IMR-90 (cell line): ENCODE data around the gene RNF166. TPM values are rescaled to one million over a fixed set of nuclear protein-coding genes. Genes with fewer than 3 reads are reported as not detected.

Experiments used
- ATAC-seq: fragments of 200-7000 bp; cut with Tn5 transposase; 2 replicates; pipeline ENCODE4 v1.9.1; 2020; ENCODE audit warnings: low read depth, mild to moderate bottlenecking, moderate library complexity
- BruUV-seq: library from RNA; stranded (reverse); fragments of 400-500 nt; replicated peaks from 2 replicates; lab custom pipeline; 2021; lab: Mats Ljungman, UMichigan
- CTCF ChIA-PET: fragments of 300-600 bp; formaldehyde crosslinking; extraction: SDS; loops from one replicate; lab custom pipeline; 2021; ENCODE audit warnings: antibody characterized with exemption; lab: Yijun Ruan, JAX
- POLR2A ChIA-PET: fragments of 300-600 bp; sonication (Branson Sonifier 250); formaldehyde crosslinking; loops from one replicate; lab custom pipeline; 2022; ENCODE audit warnings: antibody characterized with exemption; ENCODE audit not compliant: unreplicated experiment; lab: Charles Lee
- DNase-seq: peaks from one replicate; pipeline ENCODE4 v3.0.0; 2013
- H2AFZ ChIP-seq: replicated peaks from 2 replicates; pipeline ENCODE3; 2013; ENCODE audit warnings: low read length, mild to moderate bottlenecking; ENCODE audit not compliant: poor library complexity
- H2AK5ac ChIP-seq: 2 replicates; pipeline ENCODE4 v1.6.1; 2013; ENCODE audit warnings: low read depth, low read length, inconsistent platforms
- H2AK9ac ChIP-seq: replicated peaks from 2 replicates; pipeline ENCODE3; 2013; ENCODE audit warnings: mild to moderate bottlenecking, low read depth, low read length, moderate library complexity; ENCODE audit not compliant: poor library complexity
- H2BK120ac ChIP-seq: 2 replicates; pipeline ENCODE4 v1.6.1; 2013; ENCODE audit warnings: low read depth, low read length, inconsistent platforms
- H2BK15ac ChIP-seq: 3 replicates; pipeline ENCODE4 v1.6.1; 2013; ENCODE audit warnings: low read depth, low read length, inconsistent platforms
- H2BK20ac ChIP-seq: 2 replicates; pipeline ENCODE4 v1.6.1; 2013; ENCODE audit warnings: low read depth, mild to moderate bottlenecking, inconsistent platforms, low read length, moderate library complexity
- H2BK5ac ChIP-seq: 2 replicates; pipeline ENCODE4 v1.6.1; 2013; ENCODE audit warnings: mild to moderate bottlenecking, low read depth, low read length, inconsistent platforms; ENCODE audit not compliant: poor library complexity, severe bottlenecking
- H3K14ac ChIP-seq: replicated peaks from 2 replicates; pipeline ENCODE4 v1.6.1; 2013; ENCODE audit warnings: low read depth, low read length, inconsistent platforms
- H3K18ac ChIP-seq: 2 replicates; pipeline ENCODE4 v1.6.1; 2013; ENCODE audit warnings: low read depth, low read length, control low read depth
- H3K23ac ChIP-seq: 2 replicates; pipeline ENCODE4 v1.6.1; 2013; ENCODE audit warnings: low read depth, low read length, inconsistent platforms
- H3K27ac ChIP-seq: 2 replicates; pipeline ENCODE4 v1.5.1; 2013; ENCODE audit warnings: mild to moderate bottlenecking, control low read depth, low read length; ENCODE audit not compliant: insufficient read depth
- H3K27me3 ChIP-seq: 2 replicates; pipeline ENCODE4 v1.6.1; 2013; ENCODE audit warnings: low read length; ENCODE audit not compliant: control insufficient read depth, insufficient read depth
- H3K36me3 ChIP-seq: 2 replicates; pipeline ENCODE4 v1.6.1; 2013; ENCODE audit warnings: low read length, mixed read lengths; ENCODE audit not compliant: control insufficient read depth, insufficient read depth
- H3K4ac ChIP-seq: 2 replicates; pipeline ENCODE4 v1.6.1; 2013; ENCODE audit warnings: low read depth, low read length, inconsistent platforms
- H3K4me1 ChIP-seq: 2 replicates; pipeline ENCODE4 v1.6.1; 2013; ENCODE audit warnings: low read length, mixed read lengths; ENCODE audit not compliant: control insufficient read depth, insufficient read depth
- H3K4me2 ChIP-seq: 2 replicates; pipeline ENCODE4 v1.6.1; 2013; ENCODE audit warnings: low read depth, mild to moderate bottlenecking, control low read depth, low read length, moderate library complexity
- H3K4me3 ChIP-seq: 2 replicates; pipeline ENCODE4 v1.5.1; 2013; ENCODE audit warnings: low read depth, mild to moderate bottlenecking, control low read depth, low read length, moderate library complexity; ENCODE audit not compliant: insufficient read depth
- H3K56ac ChIP-seq: 2 replicates; pipeline ENCODE4 v1.6.1; 2013; ENCODE audit warnings: low read length, inconsistent platforms; ENCODE audit not compliant: insufficient read depth; ENCODE audit errors: extremely low read depth
- H3K79me1 ChIP-seq, 2 experiments: 2 replicates each; pipeline ENCODE4 v1.6.1; 2013; ENCODE audit warnings: low read length in 2 of 2, inconsistent platforms in 1 of 2, low read depth in 1 of 2
- H3K9ac ChIP-seq: 2 replicates; pipeline ENCODE4 v1.6.1; 2013; ENCODE audit warnings: low read depth, low read length, control low read depth
- H3K9me1 ChIP-seq: 2 replicates; pipeline ENCODE4 v1.6.1; 2013; ENCODE audit warnings: low read length, inconsistent platforms; ENCODE audit not compliant: insufficient read depth
- H3K9me3 ChIP-seq: 2 replicates; pipeline ENCODE4 v1.6.1; 2013; ENCODE audit warnings: low read length; ENCODE audit not compliant: control insufficient read depth, insufficient read depth
- H4K20me1 ChIP-seq: 2 replicates; pipeline ENCODE4 v1.6.1; 2013; ENCODE audit warnings: low read length, inconsistent platforms; ENCODE audit not compliant: insufficient read depth
- H4K5ac ChIP-seq: 2 replicates; pipeline ENCODE4 v1.6.1; 2013; ENCODE audit warnings: mild to moderate bottlenecking, low read depth, low read length, control low read depth
- H4K8ac ChIP-seq, 2 experiments: 2 replicates each; pipeline ENCODE4 v1.6.1; 2013; ENCODE audit warnings: low read depth in 2 of 2, low read length in 2 of 2, control low read depth in 1 of 2, inconsistent platforms in 1 of 2
- H4K91ac ChIP-seq: 2 replicates; pipeline ENCODE4 v1.6.1; 2013; ENCODE audit warnings: low read depth, low read length, inconsistent platforms; ENCODE audit not compliant: insufficient read depth
- BHLHE40 ChIP-seq: fragments of 150-350 bp; IDR thresholded peaks from 2 replicates; pipeline ENCODE4 v1.6.1; 2016; ENCODE audit warnings: mild to moderate bottlenecking, low read depth, low read length
- ELK1 ChIP-seq: fragments of 150-350 bp; IDR thresholded peaks from 2 replicates; pipeline ENCODE4 v1.6.1; 2016; ENCODE audit warnings: low read depth, mild to moderate bottlenecking, low read length, moderate library complexity, borderline replicate concordance
- FOS ChIP-seq: fragments of 150-350 bp; IDR thresholded peaks from 2 replicates; pipeline ENCODE4 v1.6.1; 2016; ENCODE audit warnings: low read depth, low read length
- NFE2L2 ChIP-seq: fragments of 150-350 bp; IDR thresholded peaks from 2 replicates; pipeline ENCODE4 v1.6.1; 2016; ENCODE audit warnings: low read depth, mild to moderate bottlenecking, low read length
- RCOR1 ChIP-seq: IDR thresholded peaks from 2 replicates; pipeline ENCODE4 v1.6.1; 2012; ENCODE audit warnings: mild to moderate bottlenecking, low read length, improper control_type of control experiment; ENCODE audit not compliant: insufficient replicate concordance
- USF2 ChIP-seq: fragments of 150-350 bp; IDR thresholded peaks from 2 replicates; pipeline ENCODE4 v1.6.1; 2017; ENCODE audit warnings: mild to moderate bottlenecking, antibody characterized with exemption, low read length, low read depth
- WGBS, 2 experiments: methylation state at CpG; one replicate each; pipeline versions ENCODE4 v1.1.5 to v1.1.7; 2013; ENCODE audit warnings: missing lambda C conversion rate in 2 of 2; ENCODE audit not compliant: insufficient read length in 1 of 2; ENCODE audit errors: extremely low coverage in 2 of 2; 5-methylcytosine and 5-hydroxymethylcytosine counted together
- dilution Hi-C: fragments of 300-500 bp; cut with HindIII; formaldehyde crosslinking; loops from one replicate; pipeline ENCODE4 v1.14.3; 2018; ENCODE audit warnings: low sequenced_read_pairs; ENCODE audit not compliant: unreplicated experiment
- in situ Hi-C: fragments of 300-500 bp; cut with MboI; formaldehyde crosslinking; loops from 3 replicates; pipeline ENCODE4 v1.14.3; 2019; ENCODE audit warnings: low sequenced_read_pairs, inconsistent platforms, mixed read lengths
- intact Hi-C: fragments of 100-400 bp; cut with micrococcal nuclease; formaldehyde crosslinking; loops from 2 replicates; pipeline ENCODE4 v1.10.0; 2022
- polyA plus RNA-seq, 3 experiments: library from polyadenylated mRNA; depleted of rRNA; stranded (reverse); fragments of >200 nt; gene quantifications; 2 replicates each; pipeline ENCODE4 v1.2.3, GENCODE V29; 2012; ENCODE audit warnings: low replicate concordance in 1 of 3
- total RNA-seq: library from RNA; depleted of rRNA; stranded (reverse); fragments of >200 nt; gene quantifications from 2 replicates; pipeline ENCODE4 v1.2.3, GENCODE V29; 2012

Gene RNF166
- total and polyA plus RNA-seq, 2 of the 4 experiments (the other 2 are of a cell fraction) = 8.1 to 17.4 TPM

DNA sequence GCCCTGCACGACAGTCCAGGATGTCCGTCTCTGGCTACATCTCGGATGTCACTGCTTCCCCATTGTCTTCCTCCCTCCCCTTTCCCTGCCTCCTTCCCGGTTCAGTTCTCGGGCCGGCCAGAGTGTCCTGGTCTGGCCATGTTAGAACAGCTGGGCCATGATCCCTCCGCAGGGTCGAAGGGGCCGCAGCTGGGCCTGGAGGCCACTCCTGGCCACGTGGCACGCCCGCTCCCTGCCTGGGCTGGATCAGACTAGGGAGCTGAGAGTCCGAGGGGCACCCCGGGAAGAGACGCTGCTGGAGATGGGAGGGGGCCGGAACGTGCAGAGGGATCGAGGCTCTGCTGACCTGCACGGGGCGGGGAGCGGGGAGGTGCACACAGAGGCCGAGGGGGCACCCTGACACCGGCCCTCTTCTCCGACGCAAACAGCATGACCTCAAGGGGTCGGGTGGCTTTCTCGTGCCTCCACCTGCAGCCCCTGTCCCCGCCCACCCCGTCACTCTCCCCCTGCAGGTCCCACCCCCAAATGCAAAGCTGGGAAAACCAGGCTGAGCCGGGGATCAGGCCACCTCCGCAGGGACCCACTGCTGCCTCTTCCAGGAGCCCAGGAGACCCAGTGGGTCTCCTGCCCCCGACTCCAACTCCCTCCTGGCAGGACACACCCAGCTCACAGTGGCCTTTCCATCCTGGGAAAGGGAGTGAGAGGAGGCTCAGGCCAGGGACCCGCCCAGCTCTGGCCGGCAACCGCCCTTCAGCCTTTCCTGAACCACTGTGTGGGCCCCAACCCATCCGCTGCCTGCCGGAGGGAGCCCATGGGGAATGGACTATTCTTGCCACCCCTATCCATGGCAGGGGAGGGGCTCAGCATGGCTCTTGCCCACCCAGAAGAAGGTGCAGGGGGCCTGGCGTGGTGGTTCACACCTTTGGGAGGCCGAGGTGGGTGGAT is 38.6 kb upstream of the RNF166 start:
- no peak overlapping the region for H3K9ac ChIP-seq
- no peak overlapping the region for H3K4me2 ChIP-seq
- no peak for DNase-seq
- peak overlapping the region; percentile 42 for H2AK9ac ChIP-seq
- no peak overlapping the region for H4K8ac ChIP-seq
- ChIA-PET CTCF (no interaction called here), POLR2A (no interaction called here)
- H2BK120ac ChIP-seq = no peak overlapping the region
- no peaks in the 10 kb centered on the region for H3K27me3 ChIP-seq
- dilution Hi-C loops = no loop called here
- no peak overlapping the region for H3K27ac ChIP-seq
- no peak for ATAC-seq
- no peak overlapping the region for H3K23ac ChIP-seq
- TF ChIP-seq FOS = no peak
- TF ChIP-seq ELK1 = no peak
- no peak for TF ChIP-seq USF2
- no peak for TF ChIP-seq NFE2L2
- TF ChIP-seq RCOR1 = no peak
- TF ChIP-seq BHLHE40 = no peak
- peaks cover 25% of the 10 kb centered on the region for H3K36me3 ChIP-seq
- no peak overlapping the region for H4K5ac ChIP-seq
- no peak overlapping the region for H4K91ac ChIP-seq
- H3K14ac ChIP-seq = no peak overlapping the region
- H3K4me3 ChIP-seq = no peak overlapping the region
- H2AFZ ChIP-seq = no peak overlapping the region
- no peak overlapping the region for H3K56ac ChIP-seq
- H3K4me1 ChIP-seq = no peaks in the 10 kb centered on the region
- intact Hi-C loops = no loop called here
- no peak overlapping the region for H2BK15ac ChIP-seq
- 87% methylated on average over 15 of the region's 39 CpGs; no CpG with 5 or more reads in 1 of the 2 experiments for WGBS, 2 experiments
- no TSS peak for BruUV-seq
- H3K4ac ChIP-seq = no peak overlapping the region
- no peak overlapping the region for H3K18ac ChIP-seq
- in situ Hi-C loops = loop anchor here (5.0 to 10.0 kb wide), 2 partner anchors 37 to 420 kb away; no protein-coding TSS in a partner anchor
- H2BK20ac ChIP-seq = no peak overlapping the region
- no peaks in the 10 kb centered on the region for H3K9me3 ChIP-seq
- peaks cover 12 to 65% of the 10 kb centered on the region in 2 experiments for H3K79me1 ChIP-seq
- peaks cover 60% of the 10 kb centered on the region for H4K20me1 ChIP-seq
- no peaks in the 10 kb centered on the region for H3K9me1 ChIP-seq
- H2BK5ac ChIP-seq = no peak overlapping the region
- H2AK5ac ChIP-seq = no peak overlapping the region
